RWPE1 (cell line): ENCODE data around the gene EMX2.
A peak's percentile ranks its signal among the peaks of the same experiment; 100 is the strongest.

Experiments
- CTCF ChIA-PET: fragments of 350-600 bp; sonication (Branson Sonifier 250); formaldehyde crosslinking; extraction: SDS; loops from one replicate; lab custom pipeline; 2021; lab: Yijun Ruan, JAX
- POLR2A ChIA-PET: fragments of 400-600 bp; formaldehyde crosslinking; extraction: SDS; loops from one replicate; lab custom pipeline; 2020; ENCODE audit warnings: antibody characterized with exemption; ENCODE audit not compliant: low non-redundant PET; lab: Yijun Ruan, JAX
- DNase-seq: peaks from one replicate; pipeline ENCODE4 v3.0.0; 2012; ENCODE audit warnings: low spot score
- H3K27ac ChIP-seq: fragments of 450-650 bp; 2 replicates; pipeline ENCODE4 v1.5.1; 2017
- CTCF ChIP-seq: fragments of 450-650 bp; conservative IDR thresholded peaks from 2 replicates; pipeline ENCODE4 v1.5.1; 2017; ENCODE audit warnings: low read depth, mild to moderate bottlenecking

EMX2 gene

DNA sequence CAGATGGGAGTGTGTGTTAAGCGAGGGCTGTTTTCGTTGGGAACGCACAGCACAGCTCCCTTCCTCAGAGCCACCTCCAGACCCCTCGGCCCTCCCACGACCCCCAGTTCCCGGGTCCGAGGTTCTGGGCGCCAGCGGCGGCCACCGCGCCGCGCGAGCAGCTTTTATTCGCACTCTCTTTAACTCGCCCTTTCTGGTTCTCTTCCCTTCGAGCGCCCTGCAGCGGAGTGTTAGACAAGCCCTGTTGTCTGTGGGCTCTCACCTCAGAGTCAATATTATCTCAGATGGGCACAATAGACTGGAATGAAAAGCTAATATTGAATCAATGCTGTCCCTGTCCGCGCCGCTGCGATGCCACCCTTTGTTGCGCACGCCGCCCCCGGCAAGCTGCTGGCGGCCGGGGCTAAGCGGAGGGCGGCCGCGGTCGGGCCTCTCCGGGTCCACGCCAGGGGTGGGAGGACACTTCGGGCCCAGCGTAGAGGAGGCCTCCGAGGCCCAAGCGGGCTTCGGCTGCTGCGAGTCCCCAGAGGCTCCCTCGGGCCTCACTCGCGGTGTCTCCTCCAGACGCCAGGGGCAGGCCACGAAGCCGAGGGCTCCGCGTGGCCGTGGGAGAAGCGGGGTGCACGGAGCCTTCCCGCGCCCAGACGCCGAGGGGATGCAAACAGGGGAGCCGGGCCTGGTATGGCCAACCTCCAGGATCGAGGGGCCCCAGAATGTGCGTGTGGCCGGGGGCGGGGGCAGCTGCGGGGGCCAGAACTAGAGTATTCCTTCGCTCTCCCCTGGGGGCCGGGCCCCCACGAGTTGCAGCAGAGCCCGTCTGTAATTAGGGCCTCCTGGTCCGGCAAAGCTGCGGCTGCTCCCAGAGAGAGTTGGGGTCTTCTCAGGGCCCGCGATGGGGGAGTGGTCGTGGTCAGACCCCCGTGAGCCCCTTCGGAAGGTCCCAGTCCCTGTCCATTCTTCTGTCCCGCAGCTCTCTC, 7.9 kb upstream of the EMX2 start:
- no peak overlapping the region for H3K27ac ChIP-seq
- DNase-seq: no peak
- ChIA-PET POLR2A (no interaction called here), CTCF (interaction anchor here (0.5 to 1.7 kb wide), 8 partner anchors 38 to 1331 kb away, joined by 3 to 4 read pairs (median 3); no protein-coding TSS in a partner anchor)
- TF ChIP-seq CTCF: no peak

GRCh38 chr10:117535298-117536071, 7.1 kb upstream of the EMX2 start:
- no peak for TF ChIP-seq CTCF
- H3K27ac ChIP-seq: no peak overlapping the region
- POLR2A ChIA-PET: no interaction called here
- CTCF ChIA-PET: interaction anchor here (0.5 to 0.7 kb wide), 4 partner anchors 30 to 989 kb away, joined by 3 to 6 read pairs (median 3); no protein-coding TSS in a partner anchor
- DNase-seq: no peak

DNA sequence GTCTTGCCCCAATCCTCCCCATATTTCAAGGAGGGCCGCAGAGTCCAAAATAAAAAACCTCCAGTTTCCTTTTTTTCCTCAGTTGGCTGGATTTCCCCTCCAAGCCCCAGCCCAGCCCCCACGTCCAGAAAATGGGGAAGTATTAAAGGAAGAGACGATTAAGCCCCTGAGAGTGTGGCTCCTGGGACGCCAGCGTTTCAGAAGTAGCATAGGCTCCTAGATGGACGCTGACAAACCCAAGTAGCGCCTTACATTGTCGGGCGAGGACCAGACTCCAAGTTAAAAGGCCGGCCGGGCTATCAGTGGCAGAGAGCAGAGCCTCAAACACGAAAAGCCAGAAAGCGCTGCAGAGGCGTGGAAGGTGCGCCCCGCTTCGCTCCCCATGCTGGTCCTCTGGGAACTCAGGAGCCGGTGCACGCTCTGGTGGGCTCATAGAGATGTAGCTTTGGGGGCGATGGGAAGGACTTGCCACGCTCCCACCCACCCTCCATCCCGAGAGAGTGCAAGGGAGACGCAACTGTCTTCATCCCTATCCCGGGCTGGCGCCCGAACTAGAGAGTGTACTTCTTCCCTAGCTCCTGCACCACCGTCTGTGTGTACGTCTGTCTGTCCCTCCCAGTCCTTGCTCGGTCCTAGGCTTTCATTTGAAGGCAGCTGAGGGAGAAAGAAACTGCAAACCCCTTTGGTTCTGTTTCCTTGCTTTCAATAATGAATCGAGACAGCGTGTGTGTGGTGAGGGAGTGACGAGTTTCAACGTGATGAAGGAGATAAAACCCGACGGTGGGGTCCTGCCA, 6.3 kb upstream of the EMX2 start:
- DNase-seq: no peak
- H3K27ac ChIP-seq: no peak overlapping the region
- ChIA-PET CTCF (interaction anchor here (1.1 kb wide), 1 partner anchor 105 kb away, joined by 3 read pairs; no protein-coding TSS in a partner anchor), POLR2A (no interaction called here)
- TF ChIP-seq CTCF: no peak

GRCh38 chr10:117536866-117537435, 5.6 kb upstream of the EMX2 start:
- CTCF ChIA-PET: interaction anchor here (0.6 to 2.8 kb wide), 6 partner anchors 35 to 707 kb away, joined by 3 to 9 read pairs (median 4); no protein-coding TSS in a partner anchor
- TF ChIP-seq CTCF: no peak
- DNase-seq: no peak
- POLR2A ChIA-PET: no interaction called here
- no peak overlapping the region for H3K27ac ChIP-seq

GRCh38 chr10:117537436-117537903, 5.1 kb upstream of the EMX2 start:
- H3K27ac ChIP-seq: no peak overlapping the region
- CTCF ChIA-PET: interaction anchor here (0.6 to 2.8 kb wide), 8 partner anchors 36 to 706 kb away, joined by 3 to 9 read pairs (median 4); no protein-coding TSS in a partner anchor
- POLR2A ChIA-PET: no interaction called here
- TF ChIP-seq CTCF: peak; percentile 73
- DNase-seq: peak; percentile 41
